Mucosa of rectum (tissue), 2 donors: ENCODE data around the gene SLC22A25.
"Not testable (repeated sequence)": the region's sequence is repeated elsewhere in the genome, so short reads cannot be mapped to it uniquely, and the experiment has no call there.

Source experiments
- H3K27ac ChIP-seq, 2 donors: one replicate each; pipeline ENCODE4 v1.7.0; 2013; ENCODE audit warnings: inconsistent platforms in 2 of 2, low read depth in 2 of 2, low read length in 2 of 2
- H3K27me3 ChIP-seq, 2 donors: one replicate each; pipeline ENCODE4 v1.7.0; 2013; ENCODE audit warnings: low read length in 2 of 2; ENCODE audit not compliant: control insufficient read depth in 2 of 2, insufficient read depth in 2 of 2
- H3K36me3 ChIP-seq, 2 donors: one replicate each; pipeline ENCODE4 v1.7.0; 2013; ENCODE audit warnings: low read length in 2 of 2; ENCODE audit not compliant: control insufficient read depth in 2 of 2, insufficient read depth in 2 of 2
- H3K4me1 ChIP-seq, 2 donors: one replicate each; pipeline ENCODE4 v1.7.0; 2013; ENCODE audit warnings: low read length in 2 of 2, mild to moderate bottlenecking in 1 of 2; ENCODE audit not compliant: control insufficient read depth in 2 of 2, insufficient read depth in 2 of 2
- H3K4me3 ChIP-seq, 2 donors: one replicate each; pipeline ENCODE4 v1.7.0; 2013; ENCODE audit warnings: low read length in 2 of 2
- H3K9ac ChIP-seq, 2 donors: one replicate each; pipeline ENCODE4 v1.7.0; 2013; ENCODE audit warnings: low read length in 2 of 2, low read depth in 1 of 2, mild to moderate bottlenecking in 1 of 2
- H3K9me3 ChIP-seq, 2 donors: one replicate each; pipeline ENCODE4 v1.7.0; 2013; ENCODE audit warnings: low read length in 2 of 2; ENCODE audit not compliant: control insufficient read depth in 2 of 2
- donor health status: healthy.
- donor health status: Normal muscosa, but diverticular disease.

SLC22A25 gene

GRCh38 chr11:63237413-63237812 is 6.0 kb downstream of the SLC22A25 start:
- Histone ChIP-seq H3K4me3 (no peak overlapping the region), H3K9me3 (no peaks in the 10 kb centered on the region), H3K27me3 (peaks cover 0 to 2% of the 10 kb centered on the region in 2 donors), H3K4me1 (no peaks in the 10 kb centered on the region), H3K27ac (no peak overlapping the region), H3K36me3 (no peaks in the 10 kb centered on the region), H3K9ac (no peak overlapping the region)

- not testable (repeated sequence) for H3K9ac ChIP-seq, H3K4me3 ChIP-seq, H3K27me3 ChIP-seq, H3K36me3 ChIP-seq, H3K27ac ChIP-seq, H3K4me1 ChIP-seq, H3K9me3 ChIP-seq
Measured at GRCh38 chr11:63235471-63236461, 7.6 kb downstream of the SLC22A25 start.

- no peak overlapping the region for H3K4me3 ChIP-seq
- no peaks in the 10 kb centered on the region for H3K9me3 ChIP-seq
- no peak overlapping the region for H3K9ac ChIP-seq
- no peaks in the 10 kb centered on the region for H3K27me3 ChIP-seq
- no peak overlapping the region for H3K27ac ChIP-seq
- no peaks in the 10 kb centered on the region for H3K4me1 ChIP-seq
- H3K36me3 ChIP-seq = no peaks in the 10 kb centered on the region
Measured at GRCh38 chr11:63229815-63230214, 13.6 kb downstream of the SLC22A25 start.

GRCh38 chr11:63227521-63228107 is 15.8 kb downstream of the SLC22A25 start:
- no peaks in the 10 kb centered on the region for H3K9me3 ChIP-seq
- H3K27me3 ChIP-seq = no peaks in the 10 kb centered on the region
- H3K9ac ChIP-seq = no peak overlapping the region
- no peaks in the 10 kb centered on the region for H3K36me3 ChIP-seq
- no peak overlapping the region for H3K4me3 ChIP-seq
- no peak overlapping the region for H3K27ac ChIP-seq
- H3K4me1 ChIP-seq = no peaks in the 10 kb centered on the region

DNA sequence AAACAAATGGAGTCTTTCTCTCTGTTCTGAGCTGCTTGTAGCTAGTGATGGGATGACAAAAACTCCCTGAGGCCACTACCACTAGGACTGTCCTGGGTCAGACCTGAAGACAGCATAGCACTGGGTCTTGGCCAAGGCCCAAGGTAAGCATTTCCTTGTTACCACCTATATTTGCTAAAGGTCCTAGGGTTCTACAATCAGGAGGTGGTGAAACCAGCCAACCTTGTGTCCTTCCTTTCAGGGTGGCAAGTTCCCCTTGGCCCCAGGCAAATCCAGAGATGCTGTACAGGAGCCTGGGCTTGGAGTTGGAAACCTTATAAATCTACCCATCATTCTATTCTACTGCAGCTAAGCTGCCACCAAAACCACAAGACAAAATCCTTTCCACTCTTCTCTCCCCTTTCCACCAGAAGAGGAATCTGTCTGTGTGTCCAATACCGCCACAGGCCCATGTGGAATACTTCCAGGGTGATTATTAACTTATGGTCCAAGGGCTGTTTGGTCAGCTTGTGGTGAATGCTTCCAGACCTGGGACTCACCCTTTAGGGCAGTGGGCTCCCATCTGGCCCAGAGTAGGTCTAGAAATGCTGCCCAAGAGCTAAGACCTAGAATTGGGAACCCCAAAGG is 16.8 kb downstream of the SLC22A25 start:
- H3K27me3 ChIP-seq = no peaks in the 10 kb centered on the region
- no peaks in the 10 kb centered on the region for H3K4me1 ChIP-seq
- H3K9me3 ChIP-seq = no peaks in the 10 kb centered on the region
- H3K9ac ChIP-seq = no peak overlapping the region
- no peaks in the 10 kb centered on the region for H3K36me3 ChIP-seq
- H3K4me3 ChIP-seq = no peak overlapping the region
- no peak overlapping the region for H3K27ac ChIP-seq

DNA sequence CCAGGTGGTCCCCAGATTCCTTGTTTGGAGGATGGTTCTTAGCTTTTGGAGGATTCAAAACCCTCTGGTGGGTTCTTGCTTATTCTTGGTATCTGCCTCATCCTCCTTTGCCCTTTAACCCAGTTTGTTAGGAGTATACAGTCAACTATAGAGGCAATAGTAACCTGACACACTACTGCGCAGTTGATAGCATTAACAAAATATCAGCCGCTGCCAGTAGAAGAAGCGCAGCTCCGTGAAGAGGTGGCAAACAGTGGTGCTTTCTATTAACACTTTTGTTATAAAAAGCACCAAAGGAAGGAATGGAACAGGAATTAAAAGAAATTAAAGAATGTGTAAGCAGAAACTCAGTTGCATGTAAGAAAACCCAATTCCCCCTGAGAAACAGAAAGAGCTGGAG is 29.3 kb downstream of the SLC22A25 start:
- Histone ChIP-seq H3K36me3 (no peaks in the 10 kb centered on the region), H3K9ac (no peak overlapping the region), H3K4me1 (no peaks in the 10 kb centered on the region), H3K4me3 (no peak overlapping the region), H3K27ac (no peak overlapping the region), H3K27me3 (peaks cover 4 to 5% of the 10 kb centered on the region in 2 donors), H3K9me3 (no peaks in the 10 kb centered on the region)

DNA sequence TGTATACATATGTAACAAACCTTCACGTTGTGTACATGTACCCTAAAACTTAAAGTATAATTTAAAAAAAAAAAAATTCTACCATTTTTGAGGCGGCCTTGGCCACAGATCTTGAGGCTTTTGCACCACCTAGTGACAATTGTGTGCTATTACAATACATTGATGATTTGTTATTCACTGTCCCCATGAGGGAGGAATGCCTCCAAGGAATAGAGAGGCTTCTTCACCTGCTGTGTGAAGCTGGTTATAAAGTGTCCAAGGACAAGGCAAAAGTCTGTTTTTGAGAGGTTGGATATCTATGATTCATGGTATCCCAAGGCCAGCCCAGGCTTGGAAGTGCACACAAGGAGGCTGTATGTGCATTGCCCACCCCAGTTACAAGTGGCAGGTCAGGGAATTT is 30.7 kb downstream of the SLC22A25 start:
- Histone ChIP-seq H3K9ac (no peak overlapping the region), H3K4me1 (no peaks in the 10 kb centered on the region), H3K27ac (no peak overlapping the region), H3K9me3 (no peaks in the 10 kb centered on the region), H3K36me3 (no peaks in the 10 kb centered on the region), H3K4me3 (no peak overlapping the region), H3K27me3 (peaks cover 4 to 5% of the 10 kb centered on the region in 2 donors)

DNA sequence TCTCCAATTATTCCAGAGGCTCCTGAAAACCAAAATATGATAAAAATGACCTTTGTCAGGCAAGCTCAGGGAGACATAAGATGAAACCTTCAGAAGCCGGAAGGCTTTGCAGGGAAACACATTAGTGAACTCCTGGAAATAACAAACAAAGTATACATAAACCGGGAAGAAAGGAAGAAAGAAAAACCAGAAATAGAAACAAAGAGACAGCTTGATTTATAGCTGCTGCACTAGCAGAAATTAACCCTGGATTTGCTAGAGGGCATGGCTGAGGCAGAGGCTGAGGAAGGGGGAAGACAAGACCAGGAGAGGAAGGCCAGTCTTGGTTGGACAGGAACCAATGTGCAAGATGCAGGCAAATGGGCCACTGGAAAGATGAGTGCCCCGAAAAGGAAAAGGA is 33.3 kb downstream of the SLC22A25 start:
- Histone ChIP-seq H3K4me1 (no peaks in the 10 kb centered on the region), H3K9me3 (peaks cover 3% of the 10 kb centered on the region in 2 donors), H3K36me3 (no peaks in the 10 kb centered on the region), H3K4me3 (no peak overlapping the region), H3K27ac (no peak overlapping the region), H3K9ac (no peak overlapping the region), H3K27me3 (peaks cover 4 to 5% of the 10 kb centered on the region in 2 donors)
